Activated T-cell treated with anti-CD3 and anti-CD28 coated beads, Interleukin-2, amount 50 U/mL, for 24 hours (primary cell): ENCODE measurements around the gene SNIP1.
A peak's percentile ranks its signal among the peaks of the same experiment; 100 is the strongest.
"Not testable (repeated sequence)": the region's sequence is repeated elsewhere in the genome, so short reads cannot be mapped to it uniquely, and the experiment has no call there.

Experiments used
- DNase-seq: peaks from one replicate; pipeline ENCODE4 v3.0.0-alpha.2; 2020
- H3K27ac Mint-ChIP-seq: 2 replicates; pipeline ENCODE4 v1.8.0; 2020; ENCODE audit warnings: mild to moderate bottlenecking, mixed read lengths
- H3K27me3 Mint-ChIP-seq: 2 replicates; pipeline ENCODE4 v1.8.0; 2020; ENCODE audit warnings: mixed read lengths
- H3K36me3 Mint-ChIP-seq: 2 replicates; pipeline ENCODE4 v1.8.0; 2020; ENCODE audit warnings: low read depth, mixed read lengths
- H3K4me1 Mint-ChIP-seq: 2 replicates; pipeline ENCODE4 v1.8.0; 2020; ENCODE audit warnings: low read depth, mixed read lengths
- H3K4me3 Mint-ChIP-seq: 2 replicates; pipeline ENCODE4 v1.8.0; 2020; ENCODE audit warnings: mild to moderate bottlenecking, moderate library complexity, mixed read lengths
- H3K9me3 Mint-ChIP-seq: 2 replicates; pipeline ENCODE4 v1.8.0; 2020; ENCODE audit warnings: mixed read lengths

SNIP1 gene, protein sequence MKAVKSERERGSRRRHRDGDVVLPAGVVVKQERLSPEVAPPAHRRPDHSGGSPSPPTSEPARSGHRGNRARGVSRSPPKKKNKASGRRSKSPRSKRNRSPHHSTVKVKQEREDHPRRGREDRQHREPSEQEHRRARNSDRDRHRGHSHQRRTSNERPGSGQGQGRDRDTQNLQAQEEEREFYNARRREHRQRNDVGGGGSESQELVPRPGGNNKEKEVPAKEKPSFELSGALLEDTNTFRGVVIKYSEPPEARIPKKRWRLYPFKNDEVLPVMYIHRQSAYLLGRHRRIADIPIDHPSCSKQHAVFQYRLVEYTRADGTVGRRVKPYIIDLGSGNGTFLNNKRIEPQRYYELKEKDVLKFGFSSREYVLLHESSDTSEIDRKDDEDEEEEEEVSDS

GRCh38 chr1:37553927-37554808 is at the start of gene SNIP1:
Gene SNIP1, minus strand, starts transcription at chr1:37554293. Its CDS starts 64 bp downstream, at chr1:37554229.
- H3K4me3 Mint-ChIP-seq, result peak within 1 kb of the TSS; percentile 98
- peaks cover 48% of the 10 kb centered on the region for H3K4me1 Mint-ChIP-seq
- peaks cover 45% of the 10 kb centered on the region for H3K36me3 Mint-ChIP-seq
- peaks cover 6% of the 10 kb centered on the region for H3K27me3 Mint-ChIP-seq
- no peaks in the 10 kb centered on the region for H3K9me3 Mint-ChIP-seq
- peak within 1 kb of the TSS; percentile 98 for H3K27ac Mint-ChIP-seq
- peak; percentile 90 for DNase-seq

DNA sequence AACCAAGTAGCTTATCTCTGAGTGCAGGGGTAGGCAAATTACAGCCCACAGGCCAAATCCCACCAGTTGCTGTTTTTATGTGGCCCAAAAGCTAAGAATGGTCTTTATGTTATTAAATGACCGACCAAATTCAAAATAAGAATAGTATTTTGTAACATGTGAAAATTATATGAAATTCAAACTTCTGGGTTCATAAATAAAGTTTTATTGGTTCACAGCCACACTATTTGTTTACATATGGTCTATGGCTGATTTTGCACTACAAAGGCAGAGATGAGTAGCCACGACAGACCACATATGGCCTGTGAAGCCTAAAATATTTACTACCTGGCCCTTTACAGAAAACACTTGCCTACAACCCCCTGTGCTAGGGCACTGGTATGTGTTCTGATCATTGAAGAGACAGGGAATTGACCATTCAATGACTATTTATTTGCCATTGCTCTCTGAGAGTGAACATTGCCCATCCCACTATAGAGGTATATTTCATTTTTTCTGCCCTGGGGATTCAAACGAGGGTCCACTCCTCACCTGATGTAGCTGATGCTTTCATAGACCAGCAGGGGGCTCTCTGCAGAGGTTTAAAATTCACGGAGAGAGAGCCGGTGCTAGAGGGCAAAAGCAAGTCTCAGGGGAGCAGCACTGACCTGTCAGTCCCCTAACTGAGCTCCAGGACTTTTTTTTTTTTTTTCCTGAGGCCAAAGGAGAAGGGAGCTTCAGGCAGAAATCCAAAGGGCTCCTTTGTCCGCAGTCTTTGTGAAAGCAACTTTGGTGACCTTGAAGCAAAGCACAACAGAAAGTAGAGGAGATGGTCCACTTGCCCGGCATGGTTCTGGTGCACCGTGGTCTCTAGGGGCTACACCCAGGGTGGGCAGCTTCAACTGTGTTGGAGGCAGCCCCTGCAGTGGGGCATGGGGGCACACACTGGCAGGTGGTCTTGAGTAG is 48.9 kb upstream of the SNIP1 start:
- Mint-ChIP-seq H3K27ac (no peak overlapping the region), H3K36me3 (no peaks in the 10 kb centered on the region), H3K4me1 (peaks cover 3% of the 10 kb centered on the region), H3K9me3 (no peaks in the 10 kb centered on the region), H3K4me3 (no peak overlapping the region), H3K27me3 (peaks cover 3% of the 10 kb centered on the region)
- DNase-seq, result peak; percentile 35

DNA sequence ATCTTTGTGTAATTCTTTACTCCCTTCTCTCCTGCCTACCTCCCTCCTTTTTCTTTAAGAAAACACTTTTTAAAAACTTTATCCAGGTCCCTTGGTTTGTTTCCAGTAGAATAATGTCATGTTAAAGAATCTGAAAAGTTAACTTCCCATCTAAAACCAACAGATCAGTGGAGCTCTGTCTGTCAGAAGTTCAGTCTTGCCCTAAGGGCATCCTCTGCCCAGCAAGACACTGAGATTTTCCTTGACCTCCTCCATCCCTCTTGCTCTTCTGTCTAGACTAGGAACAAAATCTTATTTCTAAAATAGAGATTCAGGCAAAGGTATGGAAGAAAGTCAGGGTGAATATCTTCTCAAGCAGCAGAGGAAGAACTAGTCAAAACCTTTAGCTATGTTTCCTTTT is 47.3 kb upstream of the SNIP1 start:
- Mint-ChIP-seq H3K27ac (no peak overlapping the region), H3K4me3 (no peak overlapping the region), H3K27me3 (peaks cover 3% of the 10 kb centered on the region), H3K36me3 (no peaks in the 10 kb centered on the region), H3K9me3 (no peaks in the 10 kb centered on the region), H3K4me1 (peaks cover 7% of the 10 kb centered on the region)
- DNase-seq, result no peak

DNA sequence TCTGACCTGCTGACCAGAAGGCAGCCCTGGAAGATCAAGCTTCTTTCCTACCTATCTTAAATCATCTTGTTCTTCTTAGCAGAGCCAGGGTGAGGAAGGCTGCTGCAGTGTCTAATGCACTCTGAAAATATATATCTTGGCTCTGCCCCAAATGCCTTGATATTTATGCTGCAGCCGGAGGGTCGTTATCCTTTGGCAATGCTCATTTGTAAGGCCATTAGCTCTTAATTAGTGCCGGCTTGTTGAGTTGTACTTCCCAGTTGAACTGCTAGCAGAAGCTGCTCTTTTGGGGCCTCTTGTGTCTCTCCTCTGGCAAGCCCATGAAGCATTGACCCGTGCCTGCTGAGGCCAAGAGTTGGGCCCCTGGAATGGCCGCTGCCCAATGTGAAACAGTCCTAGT is 45.8 kb upstream of the SNIP1 start:
- Mint-ChIP-seq H3K27me3 (peaks cover 3% of the 10 kb centered on the region), H3K4me3 (no peak overlapping the region), H3K4me1 (peaks cover 13% of the 10 kb centered on the region), H3K36me3 (peaks cover 9% of the 10 kb centered on the region), H3K27ac (no peak overlapping the region), H3K9me3 (no peaks in the 10 kb centered on the region)
- DNase-seq, result no peak

GRCh38 chr1:37596182-37596667 is 42.1 kb upstream of the SNIP1 start:
- H3K27ac Mint-ChIP-seq, result peak overlapping the region; percentile 99

GRCh38 chr1:37595440-37596181 is 41.5 kb upstream of the SNIP1 start, which contains the start of gene GNL2:
Gene GNL2, minus strand, starts transcription at chr1:37595937. Its CDS starts 115 bp downstream, at chr1:37595822.
- H3K4me1 Mint-ChIP-seq, result peaks cover 42% of the 10 kb centered on the region
- peak; percentile 97 for DNase-seq
- H3K4me3 Mint-ChIP-seq, result peak within 1 kb of the TSS; percentile 99
- peak within 1 kb of the TSS; percentile 99 for H3K27ac Mint-ChIP-seq
- no peaks in the 10 kb centered on the region for H3K27me3 Mint-ChIP-seq
- H3K9me3 Mint-ChIP-seq, result no peaks in the 10 kb centered on the region
- peaks cover 49% of the 10 kb centered on the region for H3K36me3 Mint-ChIP-seq

More at GRCh38 chr1:37596182-37596667, 42.1 kb upstream of the SNIP1 start:
- Mint-ChIP-seq H3K4me1 (peaks cover 38% of the 10 kb centered on the region), H3K36me3 (peaks cover 43% of the 10 kb centered on the region), H3K27me3 (no peaks in the 10 kb centered on the region), H3K4me3 (peak overlapping the region; percentile 99), H3K9me3 (no peaks in the 10 kb centered on the region)
- DNase-seq, result no peak

GRCh38 chr1:37593726-37594125 is 39.6 kb upstream of the SNIP1 start:
- Mint-ChIP-seq H3K9me3 (no peaks in the 10 kb centered on the region), H3K4me3 (peak overlapping the region; percentile 99), H3K27ac (peak overlapping the region; percentile 64), H3K27me3 (no peaks in the 10 kb centered on the region), H3K36me3 (peaks cover 66% of the 10 kb centered on the region), H3K4me1 (peaks cover 53% of the 10 kb centered on the region)
- DNase-seq, result no peak

DNA sequence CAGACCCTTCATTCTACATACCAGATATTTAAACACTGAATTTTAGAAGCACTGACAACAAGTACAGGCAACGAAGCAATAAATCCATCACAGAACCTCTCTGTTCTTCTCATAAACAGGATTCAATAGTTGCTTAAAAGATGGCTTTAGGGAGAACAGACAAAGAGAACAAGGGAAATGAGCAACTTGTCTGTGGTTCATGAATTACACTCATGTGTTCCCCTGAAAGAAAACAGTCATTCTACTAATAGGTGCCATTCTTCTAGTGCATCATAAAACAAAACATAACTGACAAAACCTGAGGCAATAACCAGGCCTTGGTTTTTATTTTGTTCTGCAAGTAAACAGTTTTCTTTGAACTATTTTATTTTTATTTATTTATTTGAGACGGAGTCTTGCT is 34.8 kb upstream of the SNIP1 start:
- no peaks in the 10 kb centered on the region for H3K9me3 Mint-ChIP-seq

GRCh38 chr1:37584544-37584943 is 30.5 kb upstream of the SNIP1 start:
- H3K4me1 Mint-ChIP-seq, result peaks cover 21% of the 10 kb centered on the region
- H3K4me3 Mint-ChIP-seq, H3K9me3 Mint-ChIP-seq, DNase-seq, H3K27me3 Mint-ChIP-seq: not testable (repeated sequence)
- peaks cover 91% of the 10 kb centered on the region for H3K36me3 Mint-ChIP-seq
- peak overlapping the region; percentile 56 for H3K27ac Mint-ChIP-seq

More for the DNA sequence above, 34.8 kb upstream of the SNIP1 start:
- peak overlapping the region; percentile 72 for H3K27ac Mint-ChIP-seq
- no peak overlapping the region for H3K4me3 Mint-ChIP-seq
- peaks cover 51% of the 10 kb centered on the region for H3K4me1 Mint-ChIP-seq
- DNase-seq, result no peak
- peaks cover 90% of the 10 kb centered on the region for H3K36me3 Mint-ChIP-seq
- no peaks in the 10 kb centered on the region for H3K27me3 Mint-ChIP-seq

DNA sequence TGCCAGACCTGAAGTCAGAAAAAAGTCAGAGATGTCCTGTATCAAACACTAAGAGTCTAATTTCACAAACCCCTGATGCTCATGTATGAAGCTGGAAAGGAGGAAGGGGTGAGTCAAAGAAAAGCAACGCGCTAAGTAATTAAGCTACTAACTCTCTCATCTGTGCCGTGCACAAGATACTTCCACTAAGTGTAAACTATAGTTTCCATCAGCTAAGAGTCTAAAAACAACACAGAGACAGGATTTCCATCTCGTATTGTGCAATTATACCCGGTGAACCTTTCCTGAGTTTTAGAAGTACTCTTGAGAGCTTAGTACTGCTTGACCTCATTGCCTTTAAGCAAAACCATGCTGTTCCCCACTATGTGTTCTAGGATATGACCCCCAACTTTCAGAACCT is 21.6 kb upstream of the SNIP1 start:
- H3K36me3 Mint-ChIP-seq, result peaks cover 97% of the 10 kb centered on the region
- DNase-seq, result no peak
- no peaks in the 10 kb centered on the region for H3K9me3 Mint-ChIP-seq
- H3K4me3 Mint-ChIP-seq, result peak overlapping the region; percentile 38
- peaks cover 66% of the 10 kb centered on the region for H3K4me1 Mint-ChIP-seq
- H3K27ac Mint-ChIP-seq, result peak overlapping the region; percentile 97
- H3K27me3 Mint-ChIP-seq, result no peaks in the 10 kb centered on the region

DNA sequence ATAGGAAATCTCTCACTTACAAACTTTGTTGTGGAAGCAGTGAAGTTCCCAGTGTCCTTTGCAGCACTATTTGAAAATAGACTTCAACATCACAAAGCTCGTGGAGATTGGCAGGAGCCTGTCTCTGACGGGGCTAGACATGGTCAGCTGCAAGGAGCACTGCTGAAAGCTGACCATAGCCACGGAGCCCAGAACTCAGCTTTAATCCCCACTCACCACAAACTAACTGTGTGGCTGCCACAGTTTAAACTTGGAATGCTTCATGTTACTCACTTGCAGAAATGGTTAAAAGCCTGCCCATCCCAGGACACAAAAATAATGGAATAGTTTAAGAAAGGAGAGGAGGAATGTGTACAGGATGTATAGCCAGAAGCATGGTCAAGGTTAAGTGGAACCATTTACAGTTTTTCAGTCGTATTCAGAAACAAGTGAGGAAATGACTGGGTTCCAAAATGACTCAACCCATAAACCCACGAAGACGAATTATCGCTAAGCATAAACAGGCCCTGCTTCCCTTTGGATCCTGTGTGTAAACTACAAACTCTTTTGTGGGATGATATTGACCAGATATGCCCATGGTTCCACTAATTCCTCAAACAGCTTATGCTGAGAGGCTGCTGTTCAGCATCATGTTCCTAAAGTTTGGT is 20.9 kb upstream of the SNIP1 start:
- H3K4me3 Mint-ChIP-seq, result peak overlapping the region; percentile 38
- peak overlapping the region; percentile 97 for H3K27ac Mint-ChIP-seq
- H3K27me3 Mint-ChIP-seq, result no peaks in the 10 kb centered on the region
- H3K4me1 Mint-ChIP-seq, result peaks cover 69% of the 10 kb centered on the region
- DNase-seq, result no peak
- H3K9me3 Mint-ChIP-seq, result no peaks in the 10 kb centered on the region
- peaks cover 97% of the 10 kb centered on the region for H3K36me3 Mint-ChIP-seq

DNA sequence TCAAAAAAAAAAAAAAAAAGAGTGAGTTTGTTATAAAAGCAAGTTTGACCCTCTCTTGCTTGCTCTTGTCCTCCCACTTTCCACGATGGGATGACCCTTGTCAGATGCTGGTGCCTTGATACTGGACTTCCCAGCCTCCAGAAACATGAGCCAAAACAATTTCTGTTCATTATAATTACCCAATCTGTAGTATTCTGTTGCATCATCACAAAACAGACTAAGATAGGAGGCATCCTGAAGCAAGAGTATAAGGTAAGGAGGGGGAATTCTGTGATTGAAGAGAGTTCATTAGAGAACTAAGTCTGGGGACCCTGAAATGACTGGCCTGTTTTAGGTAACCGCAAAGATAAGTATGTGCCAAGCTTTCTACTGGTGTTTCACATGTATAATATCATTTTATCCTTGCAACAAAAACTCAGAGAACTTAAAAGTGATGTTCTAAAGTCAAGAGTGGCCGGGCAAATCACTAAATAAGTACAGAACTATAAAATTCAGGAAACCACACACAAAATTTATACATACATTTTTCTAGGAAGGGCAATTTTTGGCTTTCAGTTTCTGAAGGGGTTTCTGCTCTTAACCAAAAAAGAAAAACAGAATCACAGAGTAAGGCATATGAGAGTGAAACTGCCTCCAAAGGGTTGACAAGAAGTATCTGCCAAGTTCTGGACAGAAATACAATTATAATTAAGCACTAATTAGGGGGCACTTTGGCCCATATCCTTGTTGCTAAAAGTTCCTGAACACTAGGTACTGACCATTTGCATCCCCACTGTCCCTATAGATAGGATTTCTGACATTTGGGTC is 16.6 kb upstream of the SNIP1 start:
- Mint-ChIP-seq H3K9me3 (no peaks in the 10 kb centered on the region), H3K27me3 (no peaks in the 10 kb centered on the region), H3K27ac (peak overlapping the region; percentile 72), H3K4me1 (peaks cover 47% of the 10 kb centered on the region), H3K4me3 (no peak overlapping the region), H3K36me3 (peaks cover 98% of the 10 kb centered on the region)
- no peak for DNase-seq
